K562 (cell line): ENCODE data around the gene ST6GALNAC6. TPM values are rescaled to one million over a fixed set of nuclear protein-coding genes. Genes with fewer than 3 reads are reported as not detected.

ENCODE experiments used
- BDP1 ChIP-seq: IDR thresholded peaks from 3 replicates; pipeline ENCODE4 v1.6.1; 2011; ENCODE audit not compliant: insufficient read length, insufficient read depth
- EP400 ChIP-seq: fragments of 450-650 bp; IDR thresholded peaks from 2 replicates; pipeline ENCODE4 v1.6.1; 2017; ENCODE audit warnings: antibody characterized with exemption, mild to moderate bottlenecking, moderate library complexity
- GATAD2A ChIP-seq: fragments of 450-650 bp; IDR thresholded peaks from 2 replicates; pipeline ENCODE4 v1.6.1; 2017
- MED1 ChIP-seq: sonication (generic); formaldehyde crosslinking; IDR thresholded peaks from 2 replicates; pipeline ENCODE4 v1.8.1; 2023; ENCODE audit warnings: missing genetic modification reagents, borderline replicate concordance
- RFX7 ChIP-seq: fragments of 250-450 bp; sonication (Bioruptor Pico); IDR thresholded peaks from 2 replicates; pipeline ENCODE4 v1.5.1; 2021; ENCODE audit warnings: mild to moderate bottlenecking
- SP1 ChIP-seq: sonication (generic); formaldehyde crosslinking; IDR thresholded peaks from 2 replicates; pipeline ENCODE4 v1.8.1; 2022; ENCODE audit warnings: mild to moderate bottlenecking, missing genetic modification reagents
- TEAD2 ChIP-seq: fragments of 450-650 bp; IDR thresholded peaks from 2 replicates; pipeline ENCODE4 v1.6.1; 2016; ENCODE audit warnings: missing genetic modification characterization, control low read depth, missing compliant biosample characterization
- ZNF584 ChIP-seq: fragments of 200-800 bp; sonication (Bioruptor generic); IDR thresholded peaks from 2 replicates; pipeline ENCODE4 v1.6.1; 2016; ENCODE audit warnings: low read depth, mild to moderate bottlenecking, missing genetic modification characterization, missing compliant biosample characterization
- ZNF707 ChIP-seq: fragments of 250-450 bp; sonication (Bioruptor Pico); conservative IDR thresholded peaks from 2 replicates; pipeline ENCODE4 v1.8.0; 2022; ENCODE audit warnings: inconsistent platforms, mild to moderate bottlenecking, moderate library complexity
- polyA plus RNA-seq, 8 experiments: library from polyadenylated mRNA; depleted of rRNA in 4 of 8; stranded (reverse) in 5 of 8; unstranded in 3 of 8; fragments of >200 nt; fragmentation: Nextera tagmentation in 2 of 8; fragmentation: Illumina TruSeq in 1 of 8; extraction: Ambion mirVana in 2 of 8; extraction: Trizol in 1 of 8; gene quantifications; 2 replicates each; pipeline versions ENCODE4 v1.2.1 to v1.2.3, GENCODE V29; 2011 to 2014; ENCODE audit warnings: inconsistent platforms in 1 of 8, missing spikeins in 1 of 8
- total RNA-seq, 7 experiments: library from RNA; depleted of rRNA in 6 of 7; stranded (reverse); fragments of >200 nt in 6 of 7; fragmentation: Illumina TruSeq in 2 of 7; extraction: Trizol in 2 of 7; gene quantifications; 2 replicates each; pipeline versions ENCODE4 v1.2.1 to v1.2.3, GENCODE V29; 2011 to 2021; ENCODE audit warnings: low replicate concordance in 1 of 7
- TF ChIP-seq, protein P1 (sequence below): fragments of 250-450 bp; sonication (Bioruptor Pico); IDR thresholded peaks from 2 replicates; pipeline ENCODE4 v1.4.0; 2020
- TF ChIP-seq, protein P2 (sequence below): fragments of 450-650 bp; IDR thresholded peaks from 2 replicates; pipeline ENCODE4 v1.6.1; 2016; ENCODE audit warnings: mild to moderate bottlenecking, moderate library complexity

Gene ST6GALNAC6
- total and polyA plus RNA-seq, 9 of the 15 experiments (the other 6 are each of a cell fraction or from before 2014, with no cell fraction given) = 0.13 to 23.0 (median 14.5) TPM

DNA sequence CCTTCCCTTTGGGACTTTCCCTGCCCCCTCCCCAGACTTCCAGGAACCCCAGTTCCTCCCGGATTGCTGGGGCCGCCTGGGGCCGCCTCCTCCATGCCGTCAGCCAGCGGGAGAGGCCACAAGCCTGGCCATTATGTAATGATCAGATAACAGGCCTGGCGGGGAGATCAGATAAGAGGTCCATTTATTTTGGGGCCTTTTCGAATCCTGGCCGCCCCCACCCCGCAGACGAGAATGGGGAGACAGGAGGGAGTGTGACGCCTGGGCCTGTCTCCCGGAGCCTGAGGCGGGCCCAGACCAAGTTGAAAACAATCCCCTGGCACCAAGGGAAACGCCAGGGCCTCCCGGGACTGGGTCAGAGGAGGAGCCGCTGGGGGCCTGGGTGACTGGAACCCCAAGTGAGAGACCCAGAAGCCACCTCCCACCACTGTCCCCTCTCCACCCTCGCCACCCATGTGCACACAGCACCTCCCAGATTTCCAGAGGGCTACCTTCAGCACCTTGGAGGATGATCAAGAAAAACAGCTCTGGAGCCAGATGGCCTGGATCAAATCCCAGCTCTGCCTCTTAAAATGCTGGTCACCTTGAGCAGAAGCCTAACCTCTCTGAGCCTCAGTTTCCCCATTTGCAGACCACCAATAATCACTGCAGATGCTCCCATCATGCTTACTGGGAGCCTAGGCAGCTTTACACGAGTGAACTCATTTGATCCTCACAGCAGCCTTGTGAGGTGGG lies 52.8 kb downstream of the ST6GALNAC6 start (continued):
- TF ChIP-seq, protein P1, sequence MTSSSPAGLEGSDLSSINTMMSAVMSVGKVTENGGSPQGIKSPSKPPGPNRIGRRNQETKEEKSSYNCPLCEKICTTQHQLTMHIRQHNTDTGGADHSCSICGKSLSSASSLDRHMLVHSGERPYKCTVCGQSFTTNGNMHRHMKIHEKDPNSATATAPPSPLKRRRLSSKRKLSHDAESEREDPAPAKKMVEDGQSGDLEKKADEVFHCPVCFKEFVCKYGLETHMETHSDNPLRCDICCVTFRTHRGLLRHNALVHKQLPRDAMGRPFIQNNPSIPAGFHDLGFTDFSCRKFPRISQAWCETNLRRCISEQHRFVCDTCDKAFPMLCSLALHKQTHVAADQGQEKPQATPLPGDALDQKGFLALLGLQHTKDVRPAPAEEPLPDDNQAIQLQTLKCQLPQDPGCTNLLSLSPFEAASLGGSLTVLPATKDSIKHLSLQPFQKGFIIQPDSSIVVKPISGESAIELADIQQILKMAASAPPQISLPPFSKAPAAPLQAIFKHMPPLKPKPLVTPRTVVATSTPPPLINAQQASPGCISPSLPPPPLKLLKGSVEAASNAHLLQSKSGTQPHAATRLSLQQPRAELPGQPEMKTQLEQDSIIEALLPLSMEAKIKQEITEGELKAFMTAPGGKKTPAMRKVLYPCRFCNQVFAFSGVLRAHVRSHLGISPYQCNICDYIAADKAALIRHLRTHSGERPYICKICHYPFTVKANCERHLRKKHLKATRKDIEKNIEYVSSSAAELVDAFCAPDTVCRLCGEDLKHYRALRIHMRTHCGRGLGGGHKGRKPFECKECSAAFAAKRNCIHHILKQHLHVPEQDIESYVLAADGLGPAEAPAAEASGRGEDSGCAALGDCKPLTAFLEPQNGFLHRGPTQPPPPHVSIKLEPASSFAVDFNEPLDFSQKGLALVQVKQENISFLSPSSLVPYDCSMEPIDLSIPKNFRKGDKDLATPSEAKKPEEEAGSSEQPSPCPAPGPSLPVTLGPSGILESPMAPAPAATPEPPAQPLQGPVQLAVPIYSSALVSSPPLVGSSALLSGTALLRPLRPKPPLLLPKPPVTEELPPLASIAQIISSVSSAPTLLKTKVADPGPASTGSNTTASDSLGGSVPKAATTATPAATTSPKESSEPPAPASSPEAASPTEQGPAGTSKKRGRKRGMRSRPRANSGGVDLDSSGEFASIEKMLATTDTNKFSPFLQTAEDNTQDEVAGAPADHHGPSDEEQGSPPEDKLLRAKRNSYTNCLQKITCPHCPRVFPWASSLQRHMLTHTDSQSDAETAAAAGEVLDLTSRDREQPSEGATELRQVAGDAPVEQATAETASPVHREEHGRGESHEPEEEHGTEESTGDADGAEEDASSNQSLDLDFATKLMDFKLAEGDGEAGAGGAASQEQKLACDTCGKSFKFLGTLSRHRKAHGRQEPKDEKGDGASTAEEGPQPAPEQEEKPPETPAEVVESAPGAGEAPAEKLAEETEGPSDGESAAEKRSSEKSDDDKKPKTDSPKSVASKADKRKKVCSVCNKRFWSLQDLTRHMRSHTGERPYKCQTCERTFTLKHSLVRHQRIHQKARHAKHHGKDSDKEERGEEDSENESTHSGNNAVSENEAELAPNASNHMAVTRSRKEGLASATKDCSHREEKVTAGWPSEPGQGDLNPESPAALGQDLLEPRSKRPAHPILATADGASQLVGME = no peak
- TF ChIP-seq ZNF584 (CRISPR knock-in tag) = no peak
- TF ChIP-seq TEAD2 (tag) = no peak
- TF ChIP-seq BDP1 = no peak
- 0 out of 2 replicates have a peak, but pooled peaks have one; percentile 34 for TF ChIP-seq SP1 (CRISPR knock-in tag)
- no peak for TF ChIP-seq MED1
- peak; percentile 24; the same call in 1 of the 2 replicates for TF ChIP-seq EP400
- TF ChIP-seq ZNF707 (CRISPR knock-in tag) = no peak
- no peak for TF ChIP-seq RFX7
- TF ChIP-seq, protein P2, sequence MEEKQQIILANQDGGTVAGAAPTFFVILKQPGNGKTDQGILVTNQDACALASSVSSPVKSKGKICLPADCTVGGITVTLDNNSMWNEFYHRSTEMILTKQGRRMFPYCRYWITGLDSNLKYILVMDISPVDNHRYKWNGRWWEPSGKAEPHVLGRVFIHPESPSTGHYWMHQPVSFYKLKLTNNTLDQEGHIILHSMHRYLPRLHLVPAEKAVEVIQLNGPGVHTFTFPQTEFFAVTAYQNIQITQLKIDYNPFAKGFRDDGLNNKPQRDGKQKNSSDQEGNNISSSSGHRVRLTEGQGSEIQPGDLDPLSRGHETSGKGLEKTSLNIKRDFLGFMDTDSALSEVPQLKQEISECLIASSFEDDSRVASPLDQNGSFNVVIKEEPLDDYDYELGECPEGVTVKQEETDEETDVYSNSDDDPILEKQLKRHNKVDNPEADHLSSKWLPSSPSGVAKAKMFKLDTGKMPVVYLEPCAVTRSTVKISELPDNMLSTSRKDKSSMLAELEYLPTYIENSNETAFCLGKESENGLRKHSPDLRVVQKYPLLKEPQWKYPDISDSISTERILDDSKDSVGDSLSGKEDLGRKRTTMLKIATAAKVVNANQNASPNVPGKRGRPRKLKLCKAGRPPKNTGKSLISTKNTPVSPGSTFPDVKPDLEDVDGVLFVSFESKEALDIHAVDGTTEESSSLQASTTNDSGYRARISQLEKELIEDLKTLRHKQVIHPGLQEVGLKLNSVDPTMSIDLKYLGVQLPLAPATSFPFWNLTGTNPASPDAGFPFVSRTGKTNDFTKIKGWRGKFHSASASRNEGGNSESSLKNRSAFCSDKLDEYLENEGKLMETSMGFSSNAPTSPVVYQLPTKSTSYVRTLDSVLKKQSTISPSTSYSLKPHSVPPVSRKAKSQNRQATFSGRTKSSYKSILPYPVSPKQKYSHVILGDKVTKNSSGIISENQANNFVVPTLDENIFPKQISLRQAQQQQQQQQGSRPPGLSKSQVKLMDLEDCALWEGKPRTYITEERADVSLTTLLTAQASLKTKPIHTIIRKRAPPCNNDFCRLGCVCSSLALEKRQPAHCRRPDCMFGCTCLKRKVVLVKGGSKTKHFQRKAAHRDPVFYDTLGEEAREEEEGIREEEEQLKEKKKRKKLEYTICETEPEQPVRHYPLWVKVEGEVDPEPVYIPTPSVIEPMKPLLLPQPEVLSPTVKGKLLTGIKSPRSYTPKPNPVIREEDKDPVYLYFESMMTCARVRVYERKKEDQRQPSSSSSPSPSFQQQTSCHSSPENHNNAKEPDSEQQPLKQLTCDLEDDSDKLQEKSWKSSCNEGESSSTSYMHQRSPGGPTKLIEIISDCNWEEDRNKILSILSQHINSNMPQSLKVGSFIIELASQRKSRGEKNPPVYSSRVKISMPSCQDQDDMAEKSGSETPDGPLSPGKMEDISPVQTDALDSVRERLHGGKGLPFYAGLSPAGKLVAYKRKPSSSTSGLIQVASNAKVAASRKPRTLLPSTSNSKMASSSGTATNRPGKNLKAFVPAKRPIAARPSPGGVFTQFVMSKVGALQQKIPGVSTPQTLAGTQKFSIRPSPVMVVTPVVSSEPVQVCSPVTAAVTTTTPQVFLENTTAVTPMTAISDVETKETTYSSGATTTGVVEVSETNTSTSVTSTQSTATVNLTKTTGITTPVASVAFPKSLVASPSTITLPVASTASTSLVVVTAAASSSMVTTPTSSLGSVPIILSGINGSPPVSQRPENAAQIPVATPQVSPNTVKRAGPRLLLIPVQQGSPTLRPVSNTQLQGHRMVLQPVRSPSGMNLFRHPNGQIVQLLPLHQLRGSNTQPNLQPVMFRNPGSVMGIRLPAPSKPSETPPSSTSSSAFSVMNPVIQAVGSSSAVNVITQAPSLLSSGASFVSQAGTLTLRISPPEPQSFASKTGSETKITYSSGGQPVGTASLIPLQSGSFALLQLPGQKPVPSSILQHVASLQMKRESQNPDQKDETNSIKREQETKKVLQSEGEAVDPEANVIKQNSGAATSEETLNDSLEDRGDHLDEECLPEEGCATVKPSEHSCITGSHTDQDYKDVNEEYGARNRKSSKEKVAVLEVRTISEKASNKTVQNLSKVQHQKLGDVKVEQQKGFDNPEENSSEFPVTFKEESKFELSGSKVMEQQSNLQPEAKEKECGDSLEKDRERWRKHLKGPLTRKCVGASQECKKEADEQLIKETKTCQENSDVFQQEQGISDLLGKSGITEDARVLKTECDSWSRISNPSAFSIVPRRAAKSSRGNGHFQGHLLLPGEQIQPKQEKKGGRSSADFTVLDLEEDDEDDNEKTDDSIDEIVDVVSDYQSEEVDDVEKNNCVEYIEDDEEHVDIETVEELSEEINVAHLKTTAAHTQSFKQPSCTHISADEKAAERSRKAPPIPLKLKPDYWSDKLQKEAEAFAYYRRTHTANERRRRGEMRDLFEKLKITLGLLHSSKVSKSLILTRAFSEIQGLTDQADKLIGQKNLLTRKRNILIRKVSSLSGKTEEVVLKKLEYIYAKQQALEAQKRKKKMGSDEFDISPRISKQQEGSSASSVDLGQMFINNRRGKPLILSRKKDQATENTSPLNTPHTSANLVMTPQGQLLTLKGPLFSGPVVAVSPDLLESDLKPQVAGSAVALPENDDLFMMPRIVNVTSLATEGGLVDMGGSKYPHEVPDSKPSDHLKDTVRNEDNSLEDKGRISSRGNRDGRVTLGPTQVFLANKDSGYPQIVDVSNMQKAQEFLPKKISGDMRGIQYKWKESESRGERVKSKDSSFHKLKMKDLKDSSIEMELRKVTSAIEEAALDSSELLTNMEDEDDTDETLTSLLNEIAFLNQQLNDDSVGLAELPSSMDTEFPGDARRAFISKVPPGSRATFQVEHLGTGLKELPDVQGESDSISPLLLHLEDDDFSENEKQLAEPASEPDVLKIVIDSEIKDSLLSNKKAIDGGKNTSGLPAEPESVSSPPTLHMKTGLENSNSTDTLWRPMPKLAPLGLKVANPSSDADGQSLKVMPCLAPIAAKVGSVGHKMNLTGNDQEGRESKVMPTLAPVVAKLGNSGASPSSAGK = 0 out of 2 replicates have a peak, but pooled peaks have one; percentile 27
- no peak for TF ChIP-seq GATAD2A
